RWPE2 (cell line): ENCODE measurements around the gene CGNL1.
A peak's percentile ranks its signal among the peaks of the same experiment; 100 is the strongest.

ENCODE experiments used
- ATAC-seq: fragments of 200-7000 bp; cut with Tn5 transposase; 3 replicates; pipeline ENCODE4 v1.9.1; 2021; ENCODE audit warnings: low read depth
- DNase-seq: peaks from one replicate; pipeline ENCODE4 v3.0.0-alpha.2; 2020; ENCODE audit warnings: low spot score
- H3K27ac ChIP-seq: fragments of 450-650 bp; 2 replicates; pipeline ENCODE4 v1.5.1; 2017; ENCODE audit warnings: mild to moderate bottlenecking; ENCODE audit not compliant: poor library complexity, severe bottlenecking
- H3K27me3 ChIP-seq: fragments of 250-450 bp; sonication (Bioruptor Pico); 2 replicates; pipeline ENCODE4 v1.5.1; 2021; ENCODE audit warnings: mild to moderate bottlenecking, moderate library complexity; ENCODE audit not compliant: insufficient read depth, poor library complexity, severe bottlenecking
- H3K36me3 ChIP-seq: fragments of 250-450 bp; sonication (Bioruptor Pico); 2 replicates; pipeline ENCODE4 v1.5.1; 2020; ENCODE audit warnings: low read depth, mild to moderate bottlenecking, moderate library complexity
- H3K4me1 ChIP-seq: fragments of 250-450 bp; sonication (Bioruptor Pico); 2 replicates; pipeline ENCODE4 v1.5.1; 2021; ENCODE audit warnings: mild to moderate bottlenecking, moderate library complexity; ENCODE audit not compliant: insufficient read depth, poor library complexity, severe bottlenecking
- H3K4me3 ChIP-seq: fragments of 250-450 bp; sonication (Bioruptor Pico); 2 replicates; pipeline ENCODE4 v1.5.1; 2021; ENCODE audit warnings: mild to moderate bottlenecking, moderate library complexity; ENCODE audit not compliant: severe bottlenecking
- H3K9me3 ChIP-seq: fragments of 250-450 bp; sonication (Bioruptor Pico); 2 replicates; pipeline ENCODE4 v1.5.1; 2021; ENCODE audit warnings: mild to moderate bottlenecking, moderate library complexity; ENCODE audit not compliant: severe bottlenecking
- CTCF ChIP-seq: fragments of 450-650 bp; IDR thresholded peaks from one replicate; pipeline ENCODE4 v1.5.1; 2017; ENCODE audit warnings: mild to moderate bottlenecking, moderate library complexity; ENCODE audit not compliant: poor library complexity, severe bottlenecking

Gene CGNL1

GRCh38 chr15:57503051-57503702 lies 126.9 kb downstream of the CGNL1 start:
- TF ChIP-seq CTCF: no peak
- no peaks in the 10 kb centered on the region for H3K27me3 ChIP-seq
- no peaks in the 10 kb centered on the region for H3K9me3 ChIP-seq
- DNase-seq (no peak), ATAC-seq (no peak)
- H3K4me1 ChIP-seq: peaks cover 29% of the 10 kb centered on the region
- no peak overlapping the region for H3K4me3 ChIP-seq
- H3K27ac ChIP-seq: no peak overlapping the region
- no peaks in the 10 kb centered on the region for H3K36me3 ChIP-seq

- TF ChIP-seq CTCF: no peak
These were observed 127.8 kb downstream of the CGNL1 start for GRCh38 chr15:57503911-57504598.

GRCh38 chr15:57504599-57504940 lies 128.3 kb downstream of the CGNL1 start:
- no peaks in the 10 kb centered on the region for H3K9me3 ChIP-seq
- H3K4me1 ChIP-seq: peaks cover 29% of the 10 kb centered on the region
- H3K27me3 ChIP-seq: no peaks in the 10 kb centered on the region
- no peak for ATAC-seq
- DNase-seq: no peak
- peak overlapping the region; percentile 83 for H3K27ac ChIP-seq
- H3K36me3 ChIP-seq: no peaks in the 10 kb centered on the region
- no peak overlapping the region for H3K4me3 ChIP-seq
- TF ChIP-seq CTCF: no peak

More at GRCh38 chr15:57503911-57504598, 127.8 kb downstream of the CGNL1 start:
- H3K4me3 ChIP-seq: no peak overlapping the region
- H3K9me3 ChIP-seq: no peaks in the 10 kb centered on the region
- H3K36me3 ChIP-seq: no peaks in the 10 kb centered on the region
- no peak for ATAC-seq
- H3K4me1 ChIP-seq: peaks cover 29% of the 10 kb centered on the region
- H3K27me3 ChIP-seq: no peaks in the 10 kb centered on the region
- H3K27ac ChIP-seq: peak overlapping the region; percentile 83
- DNase-seq: no peak

- peak overlapping the region; percentile 83 for H3K27ac ChIP-seq
- peaks cover 29% of the 10 kb centered on the region for H3K4me1 ChIP-seq
- H3K27me3 ChIP-seq: no peaks in the 10 kb centered on the region
- DNase-seq: no peak
- ATAC-seq: peak; percentile 77
- H3K4me3 ChIP-seq: no peak overlapping the region
- no peaks in the 10 kb centered on the region for H3K9me3 ChIP-seq
- H3K36me3 ChIP-seq: no peaks in the 10 kb centered on the region
- no peak for TF ChIP-seq CTCF
These were observed 128.9 kb downstream of the CGNL1 start for GRCh38 chr15:57505056-57505715.

GRCh38 chr15:57505949-57506391 lies 129.7 kb downstream of the CGNL1 start:
- no peaks in the 10 kb centered on the region for H3K9me3 ChIP-seq
- no peak overlapping the region for H3K4me3 ChIP-seq
- no peaks in the 10 kb centered on the region for H3K27me3 ChIP-seq
- peak overlapping the region; percentile 83 for H3K27ac ChIP-seq
- no peaks in the 10 kb centered on the region for H3K36me3 ChIP-seq
- peak; percentile 90 for DNase-seq
- peaks cover 29% of the 10 kb centered on the region for H3K4me1 ChIP-seq
- peak; percentile 83 for ATAC-seq
- TF ChIP-seq CTCF: no peak
